ENCODE measurements around the gene SFTPB.

- TF ChIP-seq RAD21 (conservative IDR thresholded peaks at IDR 0.05) = no peak
- no peak for TF ChIP-seq CTCF (IDR thresholded peaks at IDR 0.05; ENCODE audit: poor library complexity, severe bottlenecking)
- no peak for TF ChIP-seq POLR2AphosphoS5 (IDR thresholded peaks at IDR 0.05)
These were observed 33.0 kb downstream of the SFTPB start for GRCh38 chr2:85635011-85635410.
